K562 (cell line): ENCODE measurements around the gene ZDHHC5. TPM values are rescaled to one million over a fixed set of nuclear protein-coding genes. Genes with fewer than 3 reads are reported as not detected.

Experiments used
- CBX1 ChIP-seq: sonication (generic); IDR thresholded peaks from 2 replicates; pipeline ENCODE4 v1.6.1; 2016; ENCODE audit warnings: antibody characterized with exemption, low read depth, mild to moderate bottlenecking
- CBX2 ChIP-seq: fragments of 200-600 bp; sonication (generic); IDR thresholded peaks from one replicate; pipeline ENCODE4 v1.6.1; 2012; ENCODE audit warnings: mild to moderate bottlenecking, low read length, inconsistent platforms; ENCODE audit not compliant: insufficient read depth, poor library complexity, severe bottlenecking
- KLF16 ChIP-seq: IDR thresholded peaks from 2 replicates; pipeline ENCODE4 v1.6.1; 2016; ENCODE audit warnings: antibody characterized with exemption
- NKRF ChIP-seq: fragments of 450-650 bp; IDR thresholded peaks from 2 replicates; pipeline ENCODE4 v1.6.1; 2016; ENCODE audit warnings: borderline replicate concordance
- PCBP2 ChIP-seq: fragments of 200-400 bp; formaldehyde crosslinking; IDR thresholded peaks from 2 replicates; pipeline ENCODE4 v1.6.1; 2018; ENCODE audit warnings: low read length, low read depth, mild to moderate bottlenecking, moderate library complexity; ENCODE audit not compliant: poor library complexity, severe bottlenecking
- RBM17 ChIP-seq: fragments of 200-400 bp; formaldehyde crosslinking; IDR thresholded peaks from 2 replicates; pipeline ENCODE4 v1.6.1; 2017; ENCODE audit warnings: low read depth, mild to moderate bottlenecking, low read length, borderline replicate concordance
- RCOR1 ChIP-seq, 2 experiments: IDR thresholded peaks; 2 replicates each; pipeline ENCODE4 v1.6.1; 2012; ENCODE audit warnings: low read depth in 2 of 2, low read length in 2 of 2, borderline replicate concordance in 1 of 2, improper control_type of control experiment in 1 of 2
- REST ChIP-seq, 2 experiments: fragments of 450-650 bp; formaldehyde crosslinking in 1 of 2; IDR thresholded peaks; 2 replicates each; pipeline versions ENCODE4 v1.4.0 to v1.6.1; 2014 to 2020; ENCODE audit warnings: mild to moderate bottlenecking in 2 of 2, borderline replicate concordance in 1 of 2, low read depth in 1 of 2
- SIN3A ChIP-seq, 2 experiments: fragments of 150-350 bp in 1 of 2; IDR thresholded peaks; 2 replicates each; pipeline ENCODE4 v1.6.1; 2011 to 2016; ENCODE audit warnings: borderline replicate concordance in 2 of 2, low read depth in 2 of 2, low read length in 2 of 2, mild to moderate bottlenecking in 2 of 2, moderate library complexity in 2 of 2; ENCODE audit not compliant: control insufficient read depth in 1 of 2
- XRCC4 ChIP-seq: IDR thresholded peaks from one replicate; pipeline ENCODE4 v1.6.1; 2011; ENCODE audit not compliant: insufficient read depth, insufficient read length; ENCODE audit errors: extremely low read depth
- ZNF655 ChIP-seq: fragments of 250-450 bp; sonication (Bioruptor Pico); IDR thresholded peaks from 2 replicates; pipeline ENCODE4 v1.5.0; 2021
- polyA plus RNA-seq, 8 experiments: library from polyadenylated mRNA; depleted of rRNA in 4 of 8; stranded (reverse) in 5 of 8; unstranded in 3 of 8; fragments of >200 nt; fragmentation: Nextera tagmentation in 2 of 8; fragmentation: Illumina TruSeq in 1 of 8; extraction: Ambion mirVana in 2 of 8; extraction: Trizol in 1 of 8; gene quantifications; 2 replicates each; pipeline versions ENCODE4 v1.2.1 to v1.2.3, GENCODE V29; 2011 to 2014; ENCODE audit warnings: inconsistent platforms in 1 of 8, missing spikeins in 1 of 8
- total RNA-seq, 7 experiments: library from RNA; depleted of rRNA in 6 of 7; stranded (reverse); fragments of >200 nt in 6 of 7; fragmentation: Illumina TruSeq in 2 of 7; extraction: Trizol in 2 of 7; gene quantifications; 2 replicates each; pipeline versions ENCODE4 v1.2.1 to v1.2.3, GENCODE V29; 2011 to 2021; ENCODE audit warnings: low replicate concordance in 1 of 7

ZDHHC5 gene
- total and polyA plus RNA-seq, 9 of the 15 experiments (the other 6 are each of a cell fraction or from before 2014, with no cell fraction given), result 3.8 to 64.2 (median 35.9) TPM

GRCh38 chr11:57712256-57713150 is 44.6 kb downstream of the ZDHHC5 start, which contains the start of gene TMX2 (continued):
- no peak for TF ChIP-seq ZNF655
- TF ChIP-seq CBX2, result no peak
- TF ChIP-seq CBX1, result no peak
- TF ChIP-seq NKRF, result peak; percentile 90
- peak in 1 of 2 experiments; percentile 78; a peak in 2 of 4 replicates for TF ChIP-seq SIN3A (IDR thresholded peaks at IDR 0.05; ENCODE audit: borderline replicate concordance in 2 of 2, control insufficient read depth in 1 of 2, low read depth in 2 of 2, low read length in 2 of 2)
- no peak for TF ChIP-seq PCBP2
- no peak for TF ChIP-seq RCOR1 (IDR thresholded peaks at IDR 0.05; ENCODE audit: borderline replicate concordance in 1 of 2, low read depth in 2 of 2, low read length in 2 of 2)
- TF ChIP-seq RBM17, result no peak
- no peak for TF ChIP-seq KLF16
- TF ChIP-seq XRCC4, result no peak
- no peak for TF ChIP-seq REST (IDR thresholded peaks at IDR 0.05; ENCODE audit: borderline replicate concordance)
- peak; percentile 46; the same call in 1 of the 2 replicates for TF ChIP-seq REST (CRISPR knock-in tag; IDR thresholded peaks at IDR 0.05; ENCODE audit: low read depth)
